SH-SY5Y (cell line): Measurements from ENCODE around the gene UBXN10.

ENCODE experiments used
- GATA2 ChIP-seq: IDR thresholded peaks from 2 replicates; pipeline ENCODE4 v1.6.1; 2011; ENCODE audit warnings: mild to moderate bottlenecking, low read depth, low read length
- GATA3 ChIP-seq: IDR thresholded peaks from 2 replicates; pipeline ENCODE4 v1.6.1; 2011; ENCODE audit warnings: low read depth, mild to moderate bottlenecking, low read length, moderate library complexity

DNA sequence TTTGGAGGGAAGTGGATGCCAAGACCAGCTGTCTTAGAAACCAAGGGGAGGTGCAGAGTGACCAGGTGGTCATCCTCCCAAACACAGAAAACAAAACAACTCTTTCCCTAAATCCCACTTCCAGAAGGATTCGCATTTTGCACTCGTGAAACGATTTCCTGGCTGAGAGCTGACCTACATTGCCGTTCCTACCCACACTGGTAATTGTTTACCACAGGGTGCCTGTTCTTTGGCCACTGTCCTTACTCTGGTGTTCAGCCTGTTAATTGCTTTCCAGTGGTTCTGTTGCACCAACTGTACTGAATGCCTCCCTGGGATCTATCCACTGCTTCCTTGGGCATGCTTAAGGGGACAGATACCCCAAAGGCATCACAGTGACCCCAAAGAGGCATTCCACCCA lies 23.6 kb downstream of the UBXN10 start:
- no peak for TF ChIP-seq GATA2
- TF ChIP-seq GATA3: no peak
